Gastrocnemius medialis (tissue), 4 donors: ENCODE measurements around the gene POLG. TPM values are rescaled to one million over a fixed set of nuclear protein-coding genes. Genes with fewer than 3 reads are reported as not detected.

Experiments used
- ATAC-seq, 2 donors: fragments of 150-250 bp; one replicate each; pipeline ENCODE4 v1.9.1; 2016
- DNase-seq, 2 donors: peaks; one replicate each; pipeline ENCODE4 v3.0.0-alpha.2; 2019
- H3K27ac ChIP-seq, 4 donors: fragments of 200-600 bp; sonication (generic); 1 replicate in 1 of 4; 2 replicates in 3 of 4; pipeline ENCODE4 v1.5.1; 2016 to 2018; ENCODE audit warnings: mild to moderate bottlenecking in 2 of 4, moderate library complexity in 1 of 4
- H3K27me3 ChIP-seq, 3 donors: fragments of 200-600 bp; sonication (generic) in 2 of 3; 1 replicate in 1 of 3; 2 replicates in 2 of 3; pipeline versions ENCODE4 v1.5.1 to v1.6.0; 2016 to 2019; ENCODE audit warnings: mild to moderate bottlenecking in 1 of 3, moderate library complexity in 1 of 3
- H3K36me3 ChIP-seq, 2 donors: fragments of 200-600 bp; sonication (generic) in 1 of 2; one replicate each; pipeline ENCODE4 v1.5.1; 2017 to 2018
- H3K4me1 ChIP-seq, 2 donors: fragments of 200-600 bp; sonication (generic) in 1 of 2; one replicate each; pipeline ENCODE4 v1.5.1; 2016 to 2017; ENCODE audit warnings: mild to moderate bottlenecking in 2 of 2
- H3K4me3 ChIP-seq, 4 donors: fragments of 200-600 bp; sonication (generic) in 3 of 4; 1 replicate in 1 of 4; 2 replicates in 3 of 4; pipeline ENCODE4 v1.5.1; 2016 to 2019; ENCODE audit warnings: mild to moderate bottlenecking in 2 of 4
- H3K9me3 ChIP-seq, 3 donors: fragments of 200-600 bp; sonication (generic) in 2 of 3; 1 replicate in 1 of 3; 2 replicates in 2 of 3; pipeline ENCODE4 v1.5.1; 2016 to 2019
- CTCF ChIP-seq, 5 experiments: fragments of 450-650 bp in 3 of 5; fragments of 200-600 bp in 2 of 5; sonication (generic) in 2 of 5; IDR thresholded peaks in 4 of 5; conservative IDR thresholded peaks in 1 of 5; 1 replicate in 4 of 5; 2 replicates in 1 of 5; pipeline ENCODE4 v1.5.1; 2016 to 2019; ENCODE audit warnings: antibody characterized with exemption in 5 of 5, mild to moderate bottlenecking in 3 of 5, moderate library complexity in 3 of 5
- POLR2A ChIP-seq, 2 donors: fragments of 450-650 bp; IDR thresholded peaks; one replicate each; pipeline ENCODE4 v1.6.1; 2017; ENCODE audit warnings: antibody characterized with exemption in 2 of 2, mild to moderate bottlenecking in 2 of 2, moderate library complexity in 2 of 2
- in situ Hi-C, 4 donors: fragments of 200-750 bp; cut with MboI; loops; one replicate each; pipeline versions ENCODE4 v1.15.0 to v1.8.0; 2017; ENCODE audit warnings: low sequenced_read_pairs in 4 of 4
- intact Hi-C: fragments of 100-400 bp; cut with DNase I; formaldehyde crosslinking; loops from one replicate; pipeline ENCODE4 v1.15.1; 2023; ENCODE audit warnings: low total_unique reads
- total RNA-seq, 4 donors: library from RNA; depleted of rRNA; stranded (reverse); fragments of >200 nt; gene quantifications; one replicate each; pipeline versions ENCODE4 v1.1.0 to v1.2.3, GENCODE V29; 2016

The POLG gene
- total RNA-seq, 4 donors from 2014 or later: 50.9 to 81.9 (median 61.4) TPM

DNA sequence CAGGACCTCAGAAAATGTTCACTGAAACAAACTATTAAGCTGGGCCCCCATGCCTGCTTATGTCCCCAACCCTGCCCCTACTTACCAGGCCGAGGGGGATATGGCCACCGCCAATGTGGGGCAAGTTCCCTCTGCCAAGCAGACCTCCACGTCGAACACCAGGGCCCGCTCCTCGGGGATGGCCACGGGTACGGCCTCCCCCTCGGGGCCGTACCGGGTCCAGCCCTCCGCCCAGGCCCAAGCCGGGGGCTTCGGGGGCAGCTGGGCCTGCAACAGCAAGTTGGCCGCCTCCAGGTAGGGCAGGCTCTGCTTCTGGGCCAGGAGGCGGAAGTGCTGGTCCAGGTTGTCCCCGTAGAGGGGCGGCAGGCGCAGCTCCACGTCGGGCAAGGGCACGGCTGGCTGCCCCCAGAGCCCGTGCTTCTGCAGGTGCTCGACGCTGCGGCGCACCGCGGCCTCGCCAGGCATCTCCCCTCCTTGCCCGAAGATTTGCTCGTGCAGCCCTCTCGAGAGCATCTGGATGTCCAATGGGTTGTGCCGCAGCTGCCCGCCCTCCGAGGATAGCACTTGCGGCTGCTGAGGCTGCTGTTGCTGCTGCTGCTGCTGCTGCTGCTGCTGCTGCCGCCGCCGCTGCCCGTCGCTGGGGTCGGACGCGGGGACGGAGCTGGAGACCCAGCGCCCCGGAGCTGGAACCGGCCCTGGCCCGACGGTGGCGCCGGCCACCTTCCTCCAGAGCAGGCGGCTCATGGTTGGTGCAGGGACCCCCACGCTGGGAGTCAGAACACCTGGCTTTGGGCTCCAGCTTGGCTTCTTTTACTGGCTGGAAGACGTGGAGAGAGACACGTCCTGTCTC is 1.4 kb downstream of the POLG start:
- ATAC-seq: no peak
- Histone ChIP-seq H3K9me3 (no peaks in the 10 kb centered on the region), H3K27ac (peak overlapping the region in 3 of 4 donors; percentile 86 to 98 (median 96)), H3K4me3 (peak overlapping the region; percentile 76 to 96 (median 90)), H3K4me1 (peaks cover 22 to 47% of the 10 kb centered on the region in 2 donors), H3K27me3 (no peaks in the 10 kb centered on the region), H3K36me3 (peaks cover 0 to 52% of the 10 kb centered on the region in 2 donors)
- in situ Hi-C loops (no loop called here), intact Hi-C loops (loop anchor here (5.0 to 10.0 kb wide), 3 partner anchors 426 to 1662 kb away; partner anchors contain the start of genes AEN and PRC1)
- DNase-seq: no peak
- TF ChIP-seq CTCF (IDR thresholded peaks at IDR 0.05 in 4 of 5, conservative IDR thresholded peaks at IDR 0.05 in 1 of 5) (no peak), POLR2A (IDR thresholded peaks at IDR 0.05) (no peak)

GRCh38 chr15:89332446-89332845 is 2.2 kb downstream of the POLG start:
- DNase-seq: no peak
- H3K4me3 ChIP-seq: no peak overlapping the region
- intact Hi-C loops (loop anchor here (5.0 to 10.0 kb wide), 3 partner anchors 425 to 1662 kb away; partner anchors contain the start of genes AEN and PRC1), in situ Hi-C loops (no loop called here)
- H3K27ac ChIP-seq: no peak overlapping the region
- TF ChIP-seq CTCF (IDR thresholded peaks at IDR 0.05 in 4 of 5, conservative IDR thresholded peaks at IDR 0.05 in 1 of 5): peak in 1 of 5 experiments; percentile 14
- TF ChIP-seq POLR2A (IDR thresholded peaks at IDR 0.05): no peak
- H3K4me1 ChIP-seq: peaks cover 22 to 47% of the 10 kb centered on the region in 2 donors
- H3K36me3 ChIP-seq: peaks cover 0 to 60% of the 10 kb centered on the region in 2 donors
- H3K27me3 ChIP-seq: no peaks in the 10 kb centered on the region
- ATAC-seq: no peak
- H3K9me3 ChIP-seq: no peaks in the 10 kb centered on the region

- intact Hi-C loops: loop anchor here (5.0 to 10.0 kb wide), 3 partner anchors 424 to 1664 kb away; partner anchors contain the start of genes AEN and PRC1
- no peak overlapping the region for H3K27ac ChIP-seq
- peaks cover 0 to 74% of the 10 kb centered on the region in 2 donors for H3K36me3 ChIP-seq
- ATAC-seq (no peak), DNase-seq (no peak)
- H3K4me3 ChIP-seq: no peak overlapping the region
- in situ Hi-C loops: no loop called here
- no peaks in the 10 kb centered on the region for H3K9me3 ChIP-seq
- peaks cover 22 to 47% of the 10 kb centered on the region in 2 donors for H3K4me1 ChIP-seq
- TF ChIP-seq POLR2A (IDR thresholded peaks at IDR 0.05): no peak
- TF ChIP-seq CTCF (IDR thresholded peaks at IDR 0.05 in 4 of 5, conservative IDR thresholded peaks at IDR 0.05 in 1 of 5): no peak
- H3K27me3 ChIP-seq: no peaks in the 10 kb centered on the region
These were observed 3.6 kb downstream of the POLG start for GRCh38 chr15:89330881-89331595.

DNA sequence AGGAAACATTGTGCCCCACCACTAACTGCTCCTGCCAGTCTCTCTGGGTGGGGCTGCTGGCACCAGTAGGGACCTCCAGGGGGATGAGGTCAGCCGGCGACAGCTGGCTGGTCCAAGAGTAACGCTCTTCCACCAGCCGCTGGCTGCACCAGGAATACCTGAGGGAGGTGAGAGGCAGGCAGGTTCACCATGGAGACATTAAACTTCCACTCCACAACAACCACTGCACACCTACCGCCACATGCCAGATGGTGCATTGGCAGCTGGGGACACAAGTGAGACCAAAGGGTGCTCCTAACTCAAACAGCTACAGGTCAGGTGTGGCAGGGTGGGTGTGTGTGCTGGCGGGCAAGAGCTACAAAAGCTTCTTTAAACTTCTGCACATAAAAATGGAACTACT is 4.5 kb downstream of the POLG start:
- peaks cover 0 to 83% of the 10 kb centered on the region in 2 donors for H3K36me3 ChIP-seq
- no peaks in the 10 kb centered on the region for H3K9me3 ChIP-seq
- no peak overlapping the region for H3K4me3 ChIP-seq
- ATAC-seq (no peak), DNase-seq (no peak)
- peaks cover 22 to 40% of the 10 kb centered on the region in 2 donors for H3K4me1 ChIP-seq
- intact Hi-C loops (loop anchor here (5.0 to 10.0 kb wide), 3 partner anchors 423 to 1665 kb away; partner anchors contain the start of genes AEN and PRC1), in situ Hi-C loops (no loop called here)
- no peak overlapping the region for H3K27ac ChIP-seq
- no peaks in the 10 kb centered on the region for H3K27me3 ChIP-seq
- no peak for TF ChIP-seq CTCF (IDR thresholded peaks at IDR 0.05 in 4 of 5, conservative IDR thresholded peaks at IDR 0.05 in 1 of 5)
- TF ChIP-seq POLR2A (IDR thresholded peaks at IDR 0.05): no peak
